Measurements from ENCODE around the gene ARHGEF4.

DNA sequence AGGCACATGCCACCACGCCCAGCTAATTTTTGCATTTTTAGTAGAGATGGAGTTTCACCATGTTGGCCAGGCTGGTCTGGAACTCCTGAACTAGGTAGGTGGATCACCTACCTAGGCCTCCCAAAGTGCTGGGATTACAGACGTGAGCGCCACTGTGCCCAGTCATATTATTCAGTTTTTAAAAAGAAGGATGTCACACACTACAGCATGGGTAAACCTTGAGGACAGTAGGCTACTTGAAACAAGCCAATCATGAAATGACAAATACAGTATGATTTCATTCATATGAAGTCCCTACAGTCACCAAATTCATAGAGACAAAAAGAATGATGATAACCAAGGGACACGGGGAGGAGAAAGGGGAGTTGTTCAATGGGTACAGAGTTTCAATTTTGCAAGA lies 31.1 kb upstream of the ARHGEF4 start:
- TF ChIP-seq POLR2AphosphoS5 (IDR thresholded peaks at IDR 0.05): no peak
- TF ChIP-seq, protein P1, sequence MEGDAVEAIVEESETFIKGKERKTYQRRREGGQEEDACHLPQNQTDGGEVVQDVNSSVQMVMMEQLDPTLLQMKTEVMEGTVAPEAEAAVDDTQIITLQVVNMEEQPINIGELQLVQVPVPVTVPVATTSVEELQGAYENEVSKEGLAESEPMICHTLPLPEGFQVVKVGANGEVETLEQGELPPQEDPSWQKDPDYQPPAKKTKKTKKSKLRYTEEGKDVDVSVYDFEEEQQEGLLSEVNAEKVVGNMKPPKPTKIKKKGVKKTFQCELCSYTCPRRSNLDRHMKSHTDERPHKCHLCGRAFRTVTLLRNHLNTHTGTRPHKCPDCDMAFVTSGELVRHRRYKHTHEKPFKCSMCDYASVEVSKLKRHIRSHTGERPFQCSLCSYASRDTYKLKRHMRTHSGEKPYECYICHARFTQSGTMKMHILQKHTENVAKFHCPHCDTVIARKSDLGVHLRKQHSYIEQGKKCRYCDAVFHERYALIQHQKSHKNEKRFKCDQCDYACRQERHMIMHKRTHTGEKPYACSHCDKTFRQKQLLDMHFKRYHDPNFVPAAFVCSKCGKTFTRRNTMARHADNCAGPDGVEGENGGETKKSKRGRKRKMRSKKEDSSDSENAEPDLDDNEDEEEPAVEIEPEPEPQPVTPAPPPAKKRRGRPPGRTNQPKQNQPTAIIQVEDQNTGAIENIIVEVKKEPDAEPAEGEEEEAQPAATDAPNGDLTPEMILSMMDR (IDR thresholded peaks at IDR 0.05): no peak
- no peak for TF ChIP-seq POLR2A (IDR thresholded peaks at IDR 0.05; ENCODE audit: low read depth)
